IPS DF 6.9 (cell line): ENCODE measurements around the gene TEN1.

Experiments used
- DNase-seq: peaks from one replicate; pipeline ENCODE4 v3.0.0-alpha.2; 2013; ENCODE audit warnings: low read depth, low spot score
- H3K27ac ChIP-seq: one replicate; pipeline ENCODE4 v1.5.1; 2013; ENCODE audit warnings: low read length, control low read depth
- H3K27me3 ChIP-seq: 2 replicates; pipeline ENCODE4 v1.6.1; 2013; ENCODE audit warnings: mild to moderate bottlenecking, low read length; ENCODE audit not compliant: control insufficient read depth, insufficient read depth
- H3K36me3 ChIP-seq: 2 replicates; pipeline ENCODE4 v1.6.1; 2013; ENCODE audit warnings: low read length; ENCODE audit not compliant: control insufficient read depth, insufficient read depth
- H3K4me1 ChIP-seq: 2 replicates; pipeline ENCODE4 v1.6.1; 2013; ENCODE audit warnings: low read length; ENCODE audit not compliant: control insufficient read depth, insufficient read depth
- H3K4me3 ChIP-seq: 2 replicates; pipeline ENCODE4 v1.5.1; 2013; ENCODE audit warnings: mild to moderate bottlenecking, low read length
- H3K9me3 ChIP-seq: 2 replicates; pipeline ENCODE4 v1.6.1; 2013; ENCODE audit warnings: low read length, inconsistent platforms; ENCODE audit not compliant: control insufficient read depth, insufficient read depth
- WGBS: extraction: QIAGEN DNeasy Blood & Tissue Kit; methylation state at CpG from one replicate; pipeline ENCODE4 v1.1.7; 2013; ENCODE audit warnings: mixed read lengths, missing lambda C conversion rate; ENCODE audit not compliant: insufficient read length, insufficient coverage; 5-methylcytosine and 5-hydroxymethylcytosine counted together

TEN1 gene

DNA sequence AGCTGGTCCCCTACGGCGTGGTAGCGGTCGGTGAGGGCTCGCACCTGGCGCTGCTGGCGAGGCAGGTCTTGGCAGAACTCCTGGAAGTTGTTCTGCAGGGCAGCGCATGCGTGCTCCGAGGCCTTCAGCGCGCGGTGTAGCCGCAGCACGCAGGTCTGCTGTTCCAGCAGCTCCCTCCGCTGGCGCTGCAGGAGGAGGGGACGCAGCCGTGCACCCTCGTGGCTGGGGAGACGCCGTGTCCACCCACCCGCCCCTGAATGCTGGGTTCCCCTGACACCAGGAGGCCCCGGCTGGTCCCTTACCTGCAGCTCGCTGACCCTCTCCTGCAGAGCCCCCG, 35.9 kb downstream of the TEN1 start:
- Histone ChIP-seq H3K27me3 (no peaks in the 10 kb centered on the region), H3K27ac (no peak overlapping the region), H3K4me1 (no peaks in the 10 kb centered on the region; the same call in 1 of the 2 replicates), H3K9me3 (no peaks in the 10 kb centered on the region), H3K4me3 (no peak overlapping the region), H3K36me3 (no peaks in the 10 kb centered on the region; the same call in 1 of the 2 replicates)
- no peak for DNase-seq
- WGBS: no CpG with 5 or more reads among the region's 26 CpGs

DNA sequence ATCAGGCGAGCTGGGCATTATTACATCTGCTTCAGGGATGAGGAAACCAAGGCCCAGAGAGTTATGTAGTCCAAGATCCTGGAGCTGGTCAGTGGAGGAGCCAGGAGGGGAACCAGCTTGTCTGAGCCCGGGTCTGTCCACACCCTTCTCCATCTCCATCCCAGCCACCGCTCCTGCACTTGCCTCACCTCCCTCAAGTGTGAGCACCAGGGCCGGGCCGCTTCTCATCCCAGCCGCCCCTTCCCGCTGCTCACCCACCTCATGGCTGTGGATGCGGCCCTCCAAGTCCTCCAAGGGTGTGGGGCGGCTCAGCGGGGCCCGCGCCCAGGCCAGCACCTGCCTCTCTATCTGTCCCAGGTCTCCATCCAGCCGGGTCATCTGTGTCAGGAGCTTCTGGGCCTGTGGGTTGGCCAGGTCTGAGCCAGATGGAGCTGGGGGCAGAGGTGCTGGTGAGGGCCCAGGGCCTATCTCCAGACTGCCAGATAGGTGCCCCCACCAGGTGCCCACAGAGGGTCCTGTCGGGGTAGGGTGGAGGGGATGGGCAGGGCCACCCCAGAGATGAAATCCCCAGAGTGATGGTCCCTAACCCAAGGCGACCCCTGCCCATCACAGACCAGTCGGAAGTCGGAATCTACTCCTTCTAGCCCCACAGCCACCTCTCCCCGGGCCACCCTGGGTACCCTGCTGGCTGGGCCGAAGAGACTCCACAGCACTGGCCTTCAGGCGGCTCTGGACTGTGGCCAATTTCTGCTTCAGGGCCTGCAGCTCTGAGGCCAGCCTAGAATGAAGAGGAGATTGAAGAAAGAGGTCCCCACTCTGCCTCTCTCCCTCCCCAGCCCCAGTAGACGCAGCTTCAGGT, 38.7 kb downstream of the TEN1 start:
- Histone ChIP-seq H3K27ac (no peak overlapping the region), H3K36me3 (no peaks in the 10 kb centered on the region), H3K27me3 (no peaks in the 10 kb centered on the region), H3K4me1 (no peaks in the 10 kb centered on the region; the same call in 1 of the 2 replicates), H3K9me3 (no peaks in the 10 kb centered on the region), H3K4me3 (no peak overlapping the region)
- DNase-seq: no peak
- WGBS: no CpG with 5 or more reads among the region's 21 CpGs

DNA sequence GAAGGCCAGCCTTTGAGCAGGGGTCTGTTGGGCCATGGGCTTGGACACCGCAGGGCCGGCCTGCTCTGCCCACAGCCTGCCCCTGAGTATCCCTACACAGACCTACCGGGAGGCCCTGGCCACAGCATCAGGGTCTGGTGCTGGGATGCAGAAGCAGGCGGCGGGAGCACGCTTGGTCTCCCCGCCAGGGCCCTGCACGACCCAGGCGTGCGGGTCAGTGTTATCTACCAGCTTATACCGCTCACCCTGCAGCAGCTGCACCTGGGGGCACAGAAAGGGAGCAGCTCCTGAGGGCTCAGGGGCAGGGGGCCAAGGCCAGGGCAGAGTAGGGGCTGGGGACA, 39.3 kb downstream of the TEN1 start:
- Histone ChIP-seq H3K4me3 (no peak overlapping the region), H3K27ac (no peak overlapping the region), H3K4me1 (no peaks in the 10 kb centered on the region; the same call in 1 of the 2 replicates), H3K27me3 (no peaks in the 10 kb centered on the region), H3K9me3 (no peaks in the 10 kb centered on the region), H3K36me3 (no peaks in the 10 kb centered on the region)
- whole genome bisulfite sequencing: no CpG with 5 or more reads among the region's 11 CpGs
- no peak for DNase-seq

DNA sequence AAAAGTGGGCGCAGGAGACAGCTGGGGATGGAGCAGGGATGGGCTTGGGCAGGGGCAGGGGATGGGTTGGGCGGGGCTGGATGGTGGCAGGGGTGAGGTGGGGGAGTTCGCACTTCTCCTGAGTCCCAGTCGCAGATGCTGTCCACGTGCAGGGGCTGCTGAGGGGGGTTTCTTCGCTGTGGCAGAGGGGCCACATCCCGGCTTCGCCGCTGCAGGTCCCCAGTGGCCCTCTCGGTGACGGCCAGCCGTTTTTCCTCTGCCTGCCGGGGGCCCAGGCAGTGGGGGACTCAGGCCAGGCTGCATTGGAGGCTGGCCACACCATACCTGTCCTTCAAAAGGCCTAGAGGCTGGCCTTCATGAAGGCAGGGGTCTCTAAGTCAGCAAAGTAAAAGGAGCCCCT, 39.8 kb downstream of the TEN1 start:
- Histone ChIP-seq H3K27ac (no peak overlapping the region), H3K4me1 (no peaks in the 10 kb centered on the region; the same call in 1 of the 2 replicates)
- WGBS: no CpG with 5 or more reads among the region's 13 CpGs

DNA sequence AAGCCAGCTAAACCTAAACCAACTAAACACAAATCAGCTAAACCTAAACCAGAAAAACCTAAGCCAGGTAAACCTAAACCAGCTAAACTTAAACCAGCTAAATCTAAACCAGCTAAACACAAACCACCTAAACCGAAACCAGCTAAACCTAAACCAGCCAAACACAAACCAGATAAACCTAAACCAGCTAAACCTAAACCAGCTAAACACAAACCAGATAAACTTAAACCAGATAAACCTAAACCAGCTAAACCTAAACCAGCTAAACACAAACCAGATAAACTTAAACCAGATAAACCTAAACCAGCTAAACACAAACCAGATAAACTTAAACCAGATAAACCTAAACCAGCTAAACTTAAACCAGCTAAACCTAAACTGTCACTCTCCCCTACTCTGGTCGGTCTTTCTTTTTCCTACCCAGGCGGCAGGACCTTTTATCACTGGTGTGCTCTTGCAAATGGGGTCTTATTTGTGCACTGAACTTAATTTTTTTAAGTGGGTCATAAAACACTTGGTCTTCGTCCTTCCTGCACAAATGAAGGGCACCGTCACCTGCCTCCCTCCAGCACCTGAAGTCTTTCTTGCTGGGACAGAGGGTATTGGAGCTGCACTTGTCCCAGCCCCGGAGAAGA, 40.9 kb downstream of the TEN1 start:
- no peak for DNase-seq
- Histone ChIP-seq H3K4me3 (no peak overlapping the region), H3K27ac (no peak overlapping the region), H3K27me3 (no peaks in the 10 kb centered on the region), H3K36me3 (no peaks in the 10 kb centered on the region), H3K4me1 (no peaks in the 10 kb centered on the region), H3K9me3 (no peaks in the 10 kb centered on the region)
- 100% methylated on average over 1 of the region's 6 CpGs for WGBS

More for the DNA sequence above, 39.8 kb downstream of the TEN1 start:
- no peak for DNase-seq
- H3K36me3 ChIP-seq: no peaks in the 10 kb centered on the region
- H3K9me3 ChIP-seq: no peaks in the 10 kb centered on the region
- H3K27me3 ChIP-seq: no peaks in the 10 kb centered on the region
- no peak overlapping the region for H3K4me3 ChIP-seq

DNA sequence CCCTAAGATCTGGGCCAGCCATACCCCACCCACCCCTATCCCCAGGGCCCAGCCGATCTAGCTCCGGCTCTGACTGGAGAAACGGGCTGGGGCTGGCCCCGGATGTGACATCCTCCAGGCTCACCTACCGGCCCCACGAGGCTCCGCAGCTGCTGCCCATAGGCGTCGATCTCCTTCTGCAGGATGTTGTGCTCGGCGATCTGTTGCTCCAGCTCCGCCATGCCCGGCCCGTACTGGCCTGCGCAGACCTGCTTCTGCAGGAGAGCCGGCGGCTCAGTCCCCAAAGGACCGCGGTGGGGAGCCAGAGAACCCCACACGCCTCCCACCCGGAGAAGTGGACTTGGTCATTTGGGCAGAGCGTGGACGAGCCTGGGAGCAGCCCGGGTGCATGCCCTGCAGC, 43.2 kb downstream of the TEN1 start:
- no peak for DNase-seq
- WGBS: no CpG with 5 or more reads among the region's 24 CpGs
- Histone ChIP-seq H3K27ac (no peak overlapping the region), H3K4me1 (no peaks in the 10 kb centered on the region), H3K27me3 (no peaks in the 10 kb centered on the region), H3K9me3 (no peaks in the 10 kb centered on the region), H3K4me3 (no peak overlapping the region), H3K36me3 (no peaks in the 10 kb centered on the region)

DNA sequence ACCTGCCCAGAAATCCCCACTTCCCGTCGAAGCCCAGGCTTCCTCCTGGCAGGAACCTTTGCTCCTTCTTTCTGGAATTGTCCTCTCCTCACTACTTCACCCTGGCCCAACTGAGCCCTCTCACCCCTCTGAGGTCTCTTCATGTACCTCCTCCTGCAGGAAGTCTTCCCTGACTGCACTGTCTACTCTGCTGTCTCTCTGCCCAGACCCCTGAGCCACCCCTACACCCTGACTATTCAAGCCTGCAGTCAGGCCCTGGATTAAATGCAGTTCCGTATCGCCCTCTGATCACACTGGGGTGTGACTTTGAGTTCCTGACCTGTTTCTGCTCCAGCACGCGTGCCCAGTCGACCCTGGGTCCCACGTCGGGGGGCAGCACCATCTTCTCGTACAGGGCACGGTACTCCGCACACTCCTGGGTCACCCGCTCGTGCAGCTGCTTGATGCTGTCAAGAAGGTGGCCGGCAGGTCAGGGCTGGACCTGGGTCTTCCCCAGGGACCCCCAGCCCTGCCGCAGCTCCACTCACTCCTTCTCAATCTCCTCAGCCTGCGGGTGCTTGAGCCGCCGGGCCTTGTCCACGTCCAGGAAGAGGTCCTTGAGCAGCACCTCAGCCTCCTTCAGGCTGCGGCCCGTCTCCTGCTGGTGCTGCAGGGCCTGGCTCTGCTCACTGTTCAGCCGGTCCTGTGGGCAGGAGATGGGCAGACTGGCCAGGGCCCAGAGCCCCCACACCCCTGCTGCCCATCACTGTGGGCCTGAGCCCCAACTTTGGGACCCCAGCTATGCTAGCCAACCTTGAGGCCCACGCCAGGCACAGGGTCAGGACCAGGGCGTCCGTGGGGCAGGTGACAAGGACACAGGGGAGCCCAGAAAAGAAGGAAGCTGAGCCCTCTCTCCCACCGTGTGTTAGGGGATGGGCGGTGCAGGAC, 44.2 kb downstream of the TEN1 start:
- no peaks in the 10 kb centered on the region for H3K4me1 ChIP-seq
- no CpG with 5 or more reads among the region's 28 CpGs for WGBS
- no peak for DNase-seq
- H3K4me3 ChIP-seq: no peak overlapping the region
- no peaks in the 10 kb centered on the region for H3K36me3 ChIP-seq
- H3K27ac ChIP-seq: no peak overlapping the region
- no peaks in the 10 kb centered on the region for H3K9me3 ChIP-seq
- H3K27me3 ChIP-seq: no peaks in the 10 kb centered on the region

DNA sequence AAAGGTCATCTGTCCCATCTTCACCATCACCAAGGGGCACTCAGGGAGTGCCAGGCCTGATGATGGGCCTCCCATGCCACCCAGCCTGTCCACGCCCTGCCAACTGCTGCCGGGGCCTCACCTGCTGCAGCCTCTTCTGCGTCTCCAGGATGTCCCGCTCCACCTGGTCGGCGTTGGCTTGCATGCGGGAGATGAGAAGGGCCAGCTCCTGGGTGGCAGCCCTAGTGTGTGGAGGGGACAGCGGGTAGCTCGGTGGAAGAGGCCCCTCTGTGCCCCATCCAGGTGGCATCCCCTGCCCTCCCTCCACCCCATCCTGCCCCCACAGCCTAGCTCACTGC, 44.8 kb downstream of the TEN1 start:
- H3K4me3 ChIP-seq: no peak overlapping the region
- no peaks in the 10 kb centered on the region for H3K27me3 ChIP-seq
- no peaks in the 10 kb centered on the region for H3K36me3 ChIP-seq
- no peaks in the 10 kb centered on the region for H3K9me3 ChIP-seq
- WGBS: no CpG with 5 or more reads among the region's 9 CpGs
- H3K4me1 ChIP-seq: 0 out of 2 replicates have a peak, but pooled peaks cover 1% of the 10 kb centered on the region
- DNase-seq: no peak
- no peak overlapping the region for H3K27ac ChIP-seq

DNA sequence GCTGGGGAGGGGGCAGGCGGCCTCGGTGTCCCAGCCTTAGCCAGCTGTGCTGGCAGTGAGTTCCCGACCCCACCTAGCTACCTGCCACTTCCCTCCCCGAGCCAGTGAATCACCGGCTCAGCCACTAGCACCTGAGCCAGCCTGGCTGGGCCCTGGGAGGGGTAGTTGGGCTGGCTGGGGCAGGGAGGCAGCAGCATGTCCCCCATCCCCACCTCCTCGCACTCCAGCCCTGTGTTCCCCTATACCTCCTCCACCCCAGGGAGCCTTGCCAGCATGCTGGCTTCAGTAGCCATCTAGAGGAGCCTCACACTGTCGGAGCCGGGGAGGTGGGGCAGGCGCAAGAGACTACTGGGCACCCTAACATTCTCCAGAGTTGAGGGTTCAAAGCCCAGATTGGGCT, 45.3 kb downstream of the TEN1 start:
- Histone ChIP-seq H3K27ac (no peak overlapping the region), H3K27me3 (no peaks in the 10 kb centered on the region), H3K4me1 (0 out of 2 replicates have a peak, but pooled peaks cover 1% of the 10 kb centered on the region), H3K36me3 (no peaks in the 10 kb centered on the region), H3K4me3 (no peak overlapping the region; the same call in 1 of the 2 replicates), H3K9me3 (no peaks in the 10 kb centered on the region)
- DNase-seq: no peak
- no CpG with 5 or more reads among the region's 9 CpGs for WGBS

DNA sequence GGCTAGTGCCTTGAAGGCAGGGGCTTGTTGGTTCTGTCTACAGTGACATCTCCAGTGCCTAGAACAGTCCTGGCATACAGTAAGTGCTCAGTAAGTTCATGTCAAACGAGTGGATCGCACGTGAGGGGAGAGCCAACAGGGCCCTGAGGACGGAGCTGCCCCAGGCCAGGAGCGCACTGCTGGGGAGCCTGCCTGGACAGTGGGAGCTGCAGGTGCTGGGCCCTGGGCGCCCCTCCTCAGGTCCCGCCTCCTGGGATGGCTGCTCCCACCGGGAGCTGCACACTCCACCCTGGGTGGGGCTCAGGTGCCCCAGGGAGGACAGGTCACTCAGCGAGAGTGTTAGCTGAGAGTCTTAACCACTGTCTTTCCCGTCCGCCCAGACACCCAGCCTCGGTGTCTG, 46.3 kb downstream of the TEN1 start:
- Histone ChIP-seq H3K27ac (no peak overlapping the region), H3K4me1 (0 out of 2 replicates have a peak, but pooled peaks cover 1% of the 10 kb centered on the region), H3K36me3 (no peaks in the 10 kb centered on the region), H3K27me3 (no peaks in the 10 kb centered on the region), H3K9me3 (no peaks in the 10 kb centered on the region), H3K4me3 (no peak overlapping the region)
- no peak for DNase-seq
- WGBS: no CpG with 5 or more reads among the region's 12 CpGs
